Karpas-422 (cell line): Measurements from ENCODE around the gene TXNDC2. TPM values are rescaled to one million over a fixed set of nuclear protein-coding genes. Genes with fewer than 3 reads are reported as not detected.

Experiments used
- DNase-seq: peaks from one replicate; pipeline ENCODE4 v3.0.0-alpha.2; 2015
- H2AFZ ChIP-seq: fragments of 200-600 bp; sonication (generic); 2 replicates; pipeline ENCODE4 v1.6.1; 2014; ENCODE audit warnings: antibody characterized with exemption, low read length, mixed read lengths
- H3K27ac ChIP-seq: fragments of 200-600 bp; sonication (generic); 2 replicates; pipeline ENCODE4 v1.5.1; 2014; ENCODE audit warnings: mild to moderate bottlenecking, low read length, moderate library complexity
- H3K27me3 ChIP-seq: fragments of 200-600 bp; sonication (generic); 2 replicates; pipeline ENCODE4 v1.6.1; 2014; ENCODE audit warnings: low read length, mixed read lengths
- H3K36me3 ChIP-seq: fragments of 200-600 bp; sonication (generic); 2 replicates; pipeline ENCODE4 v1.6.1; 2014; ENCODE audit warnings: low read length, mixed read lengths; ENCODE audit not compliant: insufficient read depth
- H3K4me1 ChIP-seq: fragments of 200-600 bp; sonication (generic); 2 replicates; pipeline ENCODE4 v1.6.1; 2014; ENCODE audit warnings: mild to moderate bottlenecking, low read length, mixed read lengths
- H3K4me2 ChIP-seq: fragments of 200-600 bp; sonication (generic); 2 replicates; pipeline ENCODE4 v1.6.1; 2014; ENCODE audit warnings: low read length, low read depth, mild to moderate bottlenecking; ENCODE audit not compliant: poor library complexity, severe bottlenecking
- H3K4me3 ChIP-seq: fragments of 200-600 bp; sonication (generic); 2 replicates; pipeline ENCODE4 v1.5.1; 2014; ENCODE audit warnings: mild to moderate bottlenecking, antibody characterized with exemption, low read length, mixed read lengths
- H3K79me2 ChIP-seq: fragments of 200-600 bp; sonication (generic); 2 replicates; pipeline ENCODE4 v1.6.1; 2014; ENCODE audit warnings: mild to moderate bottlenecking, low read length, mixed read lengths
- H3K9ac ChIP-seq: fragments of 200-600 bp; sonication (generic); 2 replicates; pipeline ENCODE4 v1.6.0; 2014; ENCODE audit warnings: low read length
- H3K9me2 ChIP-seq: fragments of 200-600 bp; sonication (generic), shearing (Covaris generic); replicated peaks from 2 replicates; pipeline ENCODE4 v1.6.0; 2014; ENCODE audit warnings: mild to moderate bottlenecking, low read length, moderate library complexity; ENCODE audit not compliant: insufficient read depth
- H3K9me3 ChIP-seq: fragments of 300-700, 200-600 bp; sonication (generic); 2 replicates; pipeline ENCODE4 v1.6.1; 2014; ENCODE audit warnings: low read length, mixed read lengths
- H4K20me1 ChIP-seq: fragments of 200-600 bp; sonication (generic); 2 replicates; pipeline ENCODE4 v1.6.1; 2014; ENCODE audit warnings: mild to moderate bottlenecking, antibody characterized with exemption, low read length, low read depth; ENCODE audit not compliant: insufficient read depth
- total RNA-seq: library from RNA; depleted of rRNA; stranded (reverse); fragments of >200 nt; shearing (Covaris generic); gene quantifications from 2 replicates; pipeline ENCODE4 v1.2.3, GENCODE V29; 2014; ENCODE audit warnings: low replicate concordance

The TXNDC2 gene
- total RNA-seq, 1 experiment from 2014 or later, result not detected

DNA sequence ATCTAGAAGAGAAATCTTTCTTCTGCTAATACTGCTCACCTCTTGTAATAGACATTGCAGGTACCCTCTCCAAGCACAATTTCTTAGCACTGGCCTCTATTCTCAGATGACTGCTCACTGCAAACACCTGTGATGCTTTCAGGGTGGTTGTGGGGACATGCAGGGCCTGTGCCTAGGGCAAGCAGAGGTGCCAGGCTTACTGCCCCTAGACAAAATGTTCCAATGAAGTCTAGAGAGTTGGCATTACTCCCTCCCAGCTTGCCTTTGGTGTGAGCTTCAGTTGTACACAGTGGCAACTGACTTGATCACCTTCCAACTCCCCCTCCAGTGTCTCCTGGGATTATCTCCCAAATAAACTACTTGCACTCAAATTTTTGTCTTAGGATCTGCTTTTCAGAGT is 12.9 kb upstream of the TXNDC2 start:
- no peak for DNase-seq
- no peaks in the 10 kb centered on the region for H3K9me2 ChIP-seq

DNA sequence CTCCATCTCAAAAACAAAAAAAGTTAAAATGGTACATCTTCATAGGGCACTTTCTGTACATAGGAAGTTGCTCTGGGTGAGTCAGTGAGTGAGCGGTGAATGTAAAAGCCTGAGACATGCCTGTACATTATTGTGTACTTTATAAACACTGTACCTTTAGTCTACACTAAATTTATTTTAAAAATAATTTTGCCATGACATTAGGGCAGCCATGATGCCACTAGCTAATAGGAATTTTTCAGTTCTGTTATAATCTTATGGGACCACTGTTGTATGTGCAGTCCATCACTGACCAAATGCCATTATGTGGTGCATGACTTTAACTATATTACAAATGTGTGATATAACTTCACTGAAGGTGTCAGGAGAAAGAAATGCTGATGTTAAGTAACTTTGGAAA is 11.0 kb upstream of the TXNDC2 start:
- Histone ChIP-seq H3K27me3 (no peaks in the 10 kb centered on the region), H3K79me2 (no peaks in the 10 kb centered on the region), H2AFZ (no peak overlapping the region), H3K4me1 (no peaks in the 10 kb centered on the region), H3K9me2 (no peaks in the 10 kb centered on the region), H3K9ac (no peak overlapping the region), H3K4me3 (no peak overlapping the region), H3K4me2 (no peak overlapping the region), H3K27ac (no peak overlapping the region), H3K9me3 (no peaks in the 10 kb centered on the region), H3K36me3 (no peaks in the 10 kb centered on the region), H4K20me1 (no peaks in the 10 kb centered on the region)
- no peak for DNase-seq

More for the DNA sequence above, 12.9 kb upstream of the TXNDC2 start:
- H4K20me1 ChIP-seq, result no peaks in the 10 kb centered on the region
- H3K9me3 ChIP-seq, result no peaks in the 10 kb centered on the region
- H3K4me3 ChIP-seq, result no peak overlapping the region
- H3K27me3 ChIP-seq, result no peaks in the 10 kb centered on the region
- H3K4me2 ChIP-seq, result no peak overlapping the region
- H3K79me2 ChIP-seq, result no peaks in the 10 kb centered on the region
- H3K4me1 ChIP-seq, result no peaks in the 10 kb centered on the region
- H3K27ac ChIP-seq, result no peak overlapping the region
- no peaks in the 10 kb centered on the region for H3K36me3 ChIP-seq
- no peak overlapping the region for H2AFZ ChIP-seq
- no peak overlapping the region for H3K9ac ChIP-seq

DNA sequence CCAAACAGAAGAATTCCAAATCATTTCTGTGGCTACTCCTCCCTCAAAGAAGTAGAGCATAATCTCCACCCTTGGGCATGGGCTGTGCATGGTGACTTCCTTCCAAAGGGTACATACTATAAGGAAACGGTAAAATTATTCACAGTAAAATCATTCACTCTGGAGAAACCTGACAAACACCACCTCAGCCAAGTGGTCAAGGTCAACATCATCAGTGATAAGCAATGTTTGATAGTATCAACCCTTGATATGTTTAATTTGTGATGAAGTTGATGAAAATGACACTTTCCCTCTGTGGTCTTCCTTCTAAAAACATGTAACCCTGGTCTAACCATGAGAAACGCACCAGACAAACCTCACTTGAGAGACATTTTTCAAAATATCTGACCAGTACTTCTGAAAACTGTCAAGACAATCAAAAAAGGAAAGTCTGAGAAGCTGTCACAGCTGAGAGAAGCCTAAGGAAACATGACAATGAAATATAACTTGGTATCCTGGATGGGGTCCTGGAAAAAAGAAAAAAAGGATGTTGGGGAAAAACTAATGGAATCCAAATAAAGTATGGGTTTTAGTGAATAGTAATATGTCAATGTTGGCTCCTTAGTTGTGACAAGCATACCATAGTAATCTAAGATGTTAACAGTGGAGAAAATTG is 9.4 kb upstream of the TXNDC2 start:
- Histone ChIP-seq H3K79me2 (no peaks in the 10 kb centered on the region), H3K4me3 (no peak overlapping the region), H3K27me3 (no peaks in the 10 kb centered on the region), H3K9ac (no peak overlapping the region), H3K9me3 (no peaks in the 10 kb centered on the region), H3K9me2 (no peaks in the 10 kb centered on the region), H3K27ac (no peak overlapping the region), H3K4me2 (no peak overlapping the region), H4K20me1 (no peaks in the 10 kb centered on the region), H3K36me3 (no peaks in the 10 kb centered on the region), H3K4me1 (no peaks in the 10 kb centered on the region), H2AFZ (no peak overlapping the region)
- no peak for DNase-seq

DNA sequence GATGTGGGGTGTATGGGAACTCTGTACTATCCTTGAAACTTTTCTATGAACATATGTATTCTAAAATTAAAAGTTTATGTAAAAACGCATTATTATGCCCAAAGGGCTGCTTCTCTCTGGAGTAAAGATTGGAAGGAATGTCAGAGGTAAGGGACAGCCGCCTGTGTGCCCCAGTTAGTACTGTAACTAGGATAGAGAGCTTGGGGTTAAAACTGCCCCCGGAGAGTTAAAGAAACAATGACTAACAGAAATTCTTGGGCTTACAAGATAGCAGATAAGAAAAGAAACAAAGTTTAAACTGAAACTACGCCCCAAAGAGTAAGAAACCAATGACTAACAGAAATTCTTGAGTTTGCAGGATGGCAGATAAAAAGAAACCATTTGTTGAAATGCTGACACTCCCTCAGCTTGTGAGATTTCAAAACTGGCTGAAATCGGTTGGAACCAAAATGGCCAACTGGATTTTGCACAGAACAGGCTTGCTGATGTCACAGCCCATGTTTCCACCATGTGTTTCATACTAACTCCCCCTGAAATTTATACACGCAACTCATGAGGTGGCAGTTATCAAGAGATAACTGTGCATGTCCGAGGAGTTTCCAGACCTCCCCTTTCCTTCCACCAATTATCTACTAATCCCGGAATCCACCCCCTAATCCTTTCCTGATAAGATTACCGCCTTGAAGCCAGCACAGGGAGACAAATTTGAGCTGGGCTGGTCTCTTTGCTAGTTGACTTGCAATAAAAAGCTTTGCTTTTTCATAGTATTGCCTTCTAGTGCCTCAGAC is 8.7 kb upstream of the TXNDC2 start:
- no peak overlapping the region for H3K4me3 ChIP-seq
- H3K4me1 ChIP-seq, result no peaks in the 10 kb centered on the region
- no peaks in the 10 kb centered on the region for H3K9me3 ChIP-seq
- no peaks in the 10 kb centered on the region for H3K9me2 ChIP-seq
- H3K27ac ChIP-seq, result no peak overlapping the region
- H3K36me3 ChIP-seq, result no peaks in the 10 kb centered on the region
- no peak overlapping the region for H3K4me2 ChIP-seq
- H3K79me2 ChIP-seq, result no peaks in the 10 kb centered on the region
- H3K9ac ChIP-seq, result no peak overlapping the region
- no peak for DNase-seq
- H2AFZ ChIP-seq, result no peak overlapping the region
- H3K27me3 ChIP-seq, result no peaks in the 10 kb centered on the region
- H4K20me1 ChIP-seq, result no peaks in the 10 kb centered on the region

DNA sequence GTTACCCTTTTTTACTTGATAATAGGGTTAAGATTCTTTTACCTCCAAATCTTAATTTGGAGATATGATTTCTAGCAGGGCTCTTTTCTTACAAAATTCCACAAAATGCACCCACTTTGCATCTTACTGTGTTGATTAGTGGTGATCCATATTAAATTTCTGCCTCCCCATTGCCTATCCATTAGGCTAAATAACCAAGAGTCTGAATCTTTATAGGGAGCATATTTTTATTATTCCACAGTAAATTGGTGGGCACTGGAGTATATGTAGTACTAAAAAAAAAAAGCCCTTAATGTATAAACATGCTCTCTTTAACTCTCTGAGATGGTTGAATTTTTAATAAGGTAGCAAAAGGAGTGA is 8.1 kb upstream of the TXNDC2 start:
- no peak overlapping the region for H3K9ac ChIP-seq

DNA sequence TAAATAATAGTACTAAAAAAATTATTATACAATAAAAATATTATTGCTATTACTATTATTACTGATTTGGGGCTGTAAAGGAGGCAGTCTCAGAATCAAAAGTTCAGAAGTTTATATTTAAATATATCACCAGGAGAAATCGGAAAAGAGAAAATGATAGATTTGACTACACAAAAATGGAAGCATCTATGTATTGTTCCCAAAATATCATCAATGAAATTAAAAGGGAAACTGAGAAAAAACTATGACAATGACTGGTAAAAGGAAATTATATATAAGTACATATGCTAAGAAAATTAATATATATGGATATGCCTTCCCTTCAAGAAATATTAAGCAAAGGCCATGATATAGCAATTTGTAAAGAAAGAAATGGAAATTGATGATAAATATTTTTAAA is 7.7 kb upstream of the TXNDC2 start:
- Histone ChIP-seq H4K20me1 (no peaks in the 10 kb centered on the region), H3K27me3 (no peaks in the 10 kb centered on the region), H3K36me3 (no peaks in the 10 kb centered on the region), H2AFZ (no peak overlapping the region), H3K9me3 (no peaks in the 10 kb centered on the region), H3K4me2 (no peak overlapping the region), H3K9ac (no peak overlapping the region), H3K9me2 (no peaks in the 10 kb centered on the region), H3K4me1 (no peaks in the 10 kb centered on the region), H3K79me2 (no peaks in the 10 kb centered on the region), H3K27ac (no peak overlapping the region), H3K4me3 (no peak overlapping the region)
- DNase-seq, result no peak

More for the DNA sequence above, 8.1 kb upstream of the TXNDC2 start:
- no peaks in the 10 kb centered on the region for H3K9me3 ChIP-seq
- no peaks in the 10 kb centered on the region for H4K20me1 ChIP-seq
- no peak overlapping the region for H3K27ac ChIP-seq
- no peaks in the 10 kb centered on the region for H3K36me3 ChIP-seq
- no peaks in the 10 kb centered on the region for H3K27me3 ChIP-seq
- no peak for DNase-seq
- H3K4me3 ChIP-seq, result no peak overlapping the region
- H3K4me2 ChIP-seq, result no peak overlapping the region
- no peaks in the 10 kb centered on the region for H3K4me1 ChIP-seq
- H3K9me2 ChIP-seq, result no peaks in the 10 kb centered on the region
- no peaks in the 10 kb centered on the region for H3K79me2 ChIP-seq
- no peak overlapping the region for H2AFZ ChIP-seq

GRCh38 chr18:9878783-9879242 is 7.0 kb upstream of the TXNDC2 start:
- Histone ChIP-seq H3K4me1 (no peaks in the 10 kb centered on the region), H4K20me1 (no peaks in the 10 kb centered on the region), H3K9me3 (no peaks in the 10 kb centered on the region), H3K4me3 (no peak overlapping the region), H3K79me2 (no peaks in the 10 kb centered on the region), H3K9me2 (no peaks in the 10 kb centered on the region), H3K27ac (no peak overlapping the region), H3K27me3 (no peaks in the 10 kb centered on the region), H3K4me2 (no peak overlapping the region), H3K36me3 (no peaks in the 10 kb centered on the region), H2AFZ (no peak overlapping the region), H3K9ac (no peak overlapping the region)
- DNase-seq, result no peak

DNA sequence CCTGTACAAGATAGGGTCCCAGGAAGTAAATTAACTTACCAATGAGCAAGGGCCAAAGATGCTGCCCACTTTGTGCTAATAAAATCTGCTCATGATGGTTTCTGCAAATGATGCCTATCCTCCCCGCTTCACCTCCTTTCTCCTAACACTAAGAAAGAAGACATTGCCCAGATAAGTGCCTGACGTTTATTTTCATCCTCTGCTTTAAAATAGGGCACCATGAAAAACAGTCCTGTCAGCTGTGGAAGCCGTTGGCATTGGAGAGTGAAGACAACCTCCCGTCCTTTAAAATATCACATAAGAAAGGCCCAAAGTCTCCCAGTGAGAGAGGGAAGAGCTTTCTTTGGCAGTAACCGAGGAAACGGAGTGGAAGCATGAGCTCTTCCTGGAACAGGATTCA is 1.7 kb upstream of the TXNDC2 start:
- H3K27ac ChIP-seq, result no peak overlapping the region

More for the DNA sequence above, 1.7 kb upstream of the TXNDC2 start:
- no peaks in the 10 kb centered on the region for H3K4me1 ChIP-seq
- no peaks in the 10 kb centered on the region for H3K27me3 ChIP-seq
- no peaks in the 10 kb centered on the region for H3K36me3 ChIP-seq
- no peaks in the 10 kb centered on the region for H3K79me2 ChIP-seq
- H3K4me3 ChIP-seq, result no peak overlapping the region
- no peak overlapping the region for H3K4me2 ChIP-seq
- H4K20me1 ChIP-seq, result no peaks in the 10 kb centered on the region
- H3K9ac ChIP-seq, result no peak overlapping the region
- no peaks in the 10 kb centered on the region for H3K9me3 ChIP-seq
- DNase-seq, result no peak
- H3K9me2 ChIP-seq, result no peaks in the 10 kb centered on the region
- H2AFZ ChIP-seq, result no peak overlapping the region
